ENCODE measurements around the gene BCL2L12.

DNA sequence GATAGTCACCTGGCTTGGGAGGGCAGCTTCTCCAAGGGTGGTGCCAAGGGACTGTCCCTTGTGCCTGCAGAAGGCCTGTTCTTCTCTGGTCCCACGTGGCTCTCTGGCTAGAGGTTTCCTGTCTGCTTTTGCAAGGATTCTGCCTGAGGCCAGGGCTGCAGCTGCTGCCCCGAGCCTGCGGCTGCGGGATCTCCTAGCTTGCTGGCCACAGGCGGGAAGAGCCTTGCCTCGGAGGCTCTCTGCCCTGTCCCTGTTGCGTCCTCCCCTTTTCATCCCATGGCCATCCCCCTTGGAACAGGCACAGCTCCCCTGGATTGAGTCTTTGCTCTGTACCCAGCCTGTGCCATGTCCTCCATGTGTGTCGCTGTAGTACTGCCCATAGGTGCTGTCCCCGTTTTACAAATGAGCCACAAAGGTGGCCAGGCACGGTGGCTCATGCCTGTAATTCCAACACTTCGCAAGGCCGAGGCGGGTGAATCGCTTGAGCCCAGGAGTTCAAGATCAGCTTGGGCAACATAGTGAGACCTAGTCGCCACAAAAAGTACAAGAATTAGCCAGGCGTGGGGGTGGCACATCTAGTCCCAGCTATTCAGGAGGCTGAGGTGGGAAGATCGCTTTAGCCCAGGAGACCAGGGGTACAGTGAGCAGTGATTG lies 9.2 kb upstream of the BCL2L12 start:
- TF ChIP-seq, protein P1, sequence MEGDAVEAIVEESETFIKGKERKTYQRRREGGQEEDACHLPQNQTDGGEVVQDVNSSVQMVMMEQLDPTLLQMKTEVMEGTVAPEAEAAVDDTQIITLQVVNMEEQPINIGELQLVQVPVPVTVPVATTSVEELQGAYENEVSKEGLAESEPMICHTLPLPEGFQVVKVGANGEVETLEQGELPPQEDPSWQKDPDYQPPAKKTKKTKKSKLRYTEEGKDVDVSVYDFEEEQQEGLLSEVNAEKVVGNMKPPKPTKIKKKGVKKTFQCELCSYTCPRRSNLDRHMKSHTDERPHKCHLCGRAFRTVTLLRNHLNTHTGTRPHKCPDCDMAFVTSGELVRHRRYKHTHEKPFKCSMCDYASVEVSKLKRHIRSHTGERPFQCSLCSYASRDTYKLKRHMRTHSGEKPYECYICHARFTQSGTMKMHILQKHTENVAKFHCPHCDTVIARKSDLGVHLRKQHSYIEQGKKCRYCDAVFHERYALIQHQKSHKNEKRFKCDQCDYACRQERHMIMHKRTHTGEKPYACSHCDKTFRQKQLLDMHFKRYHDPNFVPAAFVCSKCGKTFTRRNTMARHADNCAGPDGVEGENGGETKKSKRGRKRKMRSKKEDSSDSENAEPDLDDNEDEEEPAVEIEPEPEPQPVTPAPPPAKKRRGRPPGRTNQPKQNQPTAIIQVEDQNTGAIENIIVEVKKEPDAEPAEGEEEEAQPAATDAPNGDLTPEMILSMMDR (IDR thresholded peaks at IDR 0.05 in 8 of 11, conservative IDR thresholded peaks at IDR 0.05 in 3 of 11), result no peak
- TF ChIP-seq POLR2AphosphoS5 (IDR thresholded peaks at IDR 0.05), result no peak

Data from spleen (tissue), 7 donors.